Smooth muscle cell (in vitro differentiated cells): ENCODE measurements around the gene DRICH1. TPM values are rescaled to one million over a fixed set of nuclear protein-coding genes. Genes with fewer than 3 reads are reported as not detected.

Experiments
- DNase-seq: peaks from one replicate; lab custom pipeline; 2025; ENCODE audit not compliant: unreplicated experiment; lab: John Stamatoyannopoulos, UW
- H2AFZ ChIP-seq: fragments of 200-600 bp; sonication (generic); 2 replicates; pipeline ENCODE4 v1.6.0; 2016; ENCODE audit warnings: antibody characterized with exemption, low read depth, mild to moderate bottlenecking
- H3F3A ChIP-seq: fragments of 200-600 bp; sonication (generic); 2 replicates; pipeline ENCODE4 v1.6.0; 2017; ENCODE audit warnings: antibody characterized with exemption, low read depth
- H3K27ac ChIP-seq: fragments of 200-600 bp; sonication (generic); 2 replicates; pipeline ENCODE4 v1.5.1; 2016; ENCODE audit warnings: low read depth, mild to moderate bottlenecking
- H3K27me3 ChIP-seq: fragments of 200-600 bp; sonication (generic); 2 replicates; pipeline ENCODE4 v1.6.1; 2016; ENCODE audit warnings: low read depth, mild to moderate bottlenecking
- H3K36me3 ChIP-seq: fragments of 200-600 bp; sonication (generic); 2 replicates; pipeline ENCODE4 v1.5.1; 2016; ENCODE audit warnings: low read depth
- H3K4me1 ChIP-seq: fragments of 200-600 bp; sonication (generic); 2 replicates; pipeline ENCODE4 v1.5.1; 2016; ENCODE audit warnings: low read depth
- H3K4me2 ChIP-seq: fragments of 200-600 bp; sonication (generic); 2 replicates; pipeline ENCODE4 v1.6.0; 2016; ENCODE audit warnings: mild to moderate bottlenecking
- H3K4me3 ChIP-seq: fragments of 200-600 bp; sonication (generic); 2 replicates; pipeline ENCODE4 v1.5.1; 2016; ENCODE audit warnings: mild to moderate bottlenecking
- H3K79me2 ChIP-seq: fragments of 200-600 bp; sonication (generic); 2 replicates; pipeline ENCODE4 v1.6.0; 2016; ENCODE audit warnings: low read depth, mild to moderate bottlenecking
- H3K9ac ChIP-seq: fragments of 200-600 bp; sonication (generic); 2 replicates; pipeline ENCODE4 v1.6.0; 2016; ENCODE audit warnings: low read depth
- H3K9me3 ChIP-seq: fragments of 200-600 bp; sonication (generic); replicated peaks from 2 replicates; pipeline ENCODE4 v1.5.1; 2016; ENCODE audit warnings: low read depth
- H4K20me1 ChIP-seq: fragments of 200-600 bp; sonication (generic); 2 replicates; pipeline ENCODE4 v1.6.0; 2016; ENCODE audit warnings: low read depth
- WGBS: methylation state at CpG from one replicate; pipeline ENCODE4 v1.1.7; 2016; ENCODE audit warnings: low lambda C conversion rate; 5-methylcytosine and 5-hydroxymethylcytosine counted together
- polyA plus RNA-seq: library from polyadenylated mRNA; unstranded; fragments of >200 nt; fragmentation: Nextera tagmentation; extraction: Ambion mirVana; gene quantifications from 2 replicates; pipeline ENCODE4 v1.2.1, GENCODE V29; 2016
- total RNA-seq: library from RNA; depleted of rRNA; stranded (reverse); fragments of >200 nt; gene quantifications from 2 replicates; pipeline ENCODE4 v1.2.3, GENCODE V29; 2014
- TF ChIP-seq, protein P1 (sequence below): fragments of 200-600 bp; sonication (generic); IDR thresholded peaks from 2 replicates; pipeline ENCODE4 v1.5.1; 2017; ENCODE audit warnings: borderline replicate concordance, mild to moderate bottlenecking, antibody characterized with exemption; ENCODE audit not compliant: insufficient read depth, poor library complexity, severe bottlenecking

DRICH1 gene, protein sequence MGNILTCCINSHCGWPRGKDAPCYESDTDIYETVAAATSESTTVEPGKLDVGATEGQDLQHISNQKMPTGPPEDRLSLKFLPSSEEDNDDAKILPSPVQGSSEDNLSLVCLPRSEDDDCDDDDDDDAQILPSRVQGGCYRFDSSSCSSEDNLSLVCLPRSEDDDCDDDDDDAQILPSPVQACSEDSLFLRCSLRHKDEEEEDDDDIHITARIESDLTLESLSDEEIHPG
- total RNA-seq (not detected in 2 replicates), polyA plus RNA-seq (not detected in 2 replicates)

DNA sequence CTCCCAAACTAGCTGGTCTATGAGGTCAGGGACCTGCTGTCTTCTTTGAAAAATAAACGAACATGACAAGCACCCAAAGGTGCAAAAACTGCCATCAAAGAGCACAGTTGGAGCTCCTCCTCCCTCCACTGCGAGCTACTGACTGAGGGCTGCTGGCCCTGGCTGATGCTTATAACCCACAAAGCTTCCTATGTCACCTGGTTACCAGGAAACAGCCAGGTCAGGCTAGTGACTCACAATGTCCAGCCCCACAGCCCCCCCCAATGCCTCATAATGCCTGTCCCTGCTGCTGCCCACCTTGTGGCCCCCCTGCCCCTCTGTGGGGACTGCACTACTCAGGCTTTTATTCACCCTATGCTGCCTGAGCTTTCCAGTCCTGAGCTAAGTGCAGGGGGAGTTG is at the start of gene DRICH1:
Gene DRICH1, minus strand, starts transcription at position 144 of the 400 bp plus-strand sequence. CDS start 298 bp downstream, outside the sequence.
- WGBS = 62% methylated on average over 2 of the region's 2 CpGs
- Histone ChIP-seq H2AFZ (no peak within 1 kb of the TSS), H3K4me1 (no peaks in the 10 kb centered on the region), H3K27me3 (no peaks in the 10 kb centered on the region), H3K4me3 (no peak within 1 kb of the TSS), H3K27ac (no peak within 1 kb of the TSS), H3K4me2 (no peak within 1 kb of the TSS), H3F3A (no peaks in the 10 kb centered on the region), H3K9me3 (no peaks in the 10 kb centered on the region), H3K79me2 (no peaks in the 10 kb centered on the region), H3K9ac (no peak within 1 kb of the TSS), H4K20me1 (no peaks in the 10 kb centered on the region), H3K36me3 (no peaks in the 10 kb centered on the region)
- no peak for DNase-seq
- TF ChIP-seq, protein P1, sequence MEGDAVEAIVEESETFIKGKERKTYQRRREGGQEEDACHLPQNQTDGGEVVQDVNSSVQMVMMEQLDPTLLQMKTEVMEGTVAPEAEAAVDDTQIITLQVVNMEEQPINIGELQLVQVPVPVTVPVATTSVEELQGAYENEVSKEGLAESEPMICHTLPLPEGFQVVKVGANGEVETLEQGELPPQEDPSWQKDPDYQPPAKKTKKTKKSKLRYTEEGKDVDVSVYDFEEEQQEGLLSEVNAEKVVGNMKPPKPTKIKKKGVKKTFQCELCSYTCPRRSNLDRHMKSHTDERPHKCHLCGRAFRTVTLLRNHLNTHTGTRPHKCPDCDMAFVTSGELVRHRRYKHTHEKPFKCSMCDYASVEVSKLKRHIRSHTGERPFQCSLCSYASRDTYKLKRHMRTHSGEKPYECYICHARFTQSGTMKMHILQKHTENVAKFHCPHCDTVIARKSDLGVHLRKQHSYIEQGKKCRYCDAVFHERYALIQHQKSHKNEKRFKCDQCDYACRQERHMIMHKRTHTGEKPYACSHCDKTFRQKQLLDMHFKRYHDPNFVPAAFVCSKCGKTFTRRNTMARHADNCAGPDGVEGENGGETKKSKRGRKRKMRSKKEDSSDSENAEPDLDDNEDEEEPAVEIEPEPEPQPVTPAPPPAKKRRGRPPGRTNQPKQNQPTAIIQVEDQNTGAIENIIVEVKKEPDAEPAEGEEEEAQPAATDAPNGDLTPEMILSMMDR = no peak

GRCh38 chr22:23681026-23681809 is 49.1 kb upstream of the DRICH1 start:
- no peak overlapping the region for H3K27ac ChIP-seq
- H3K9ac ChIP-seq = no peak overlapping the region
- no peak for DNase-seq
- no peaks in the 10 kb centered on the region for H3K79me2 ChIP-seq
- no peak overlapping the region for H3K4me2 ChIP-seq
- H3K4me1 ChIP-seq = no peaks in the 10 kb centered on the region
- H4K20me1 ChIP-seq = no peaks in the 10 kb centered on the region
- no peak overlapping the region for H3K4me3 ChIP-seq
- no peaks in the 10 kb centered on the region for H3K36me3 ChIP-seq
- no peak overlapping the region for H2AFZ ChIP-seq
- TF ChIP-seq, protein P1 = no peak
- H3F3A ChIP-seq = no peaks in the 10 kb centered on the region
- no peaks in the 10 kb centered on the region for H3K9me3 ChIP-seq
- no peaks in the 10 kb centered on the region for H3K27me3 ChIP-seq
- over 99% methylated on average over 5 of the region's 5 CpGs for WGBS

- WGBS = 83% methylated on average over 6 of the region's 6 CpGs
Observed at GRCh38 chr22:23678133-23678532, 46.0 kb upstream of the DRICH1 start.

More at GRCh38 chr22:23678133-23678532, 46.0 kb upstream of the DRICH1 start:
- Histone ChIP-seq H3K4me2 (no peak overlapping the region), H2AFZ (no peak overlapping the region), H3K79me2 (no peaks in the 10 kb centered on the region), H4K20me1 (no peaks in the 10 kb centered on the region), H3K4me1 (no peaks in the 10 kb centered on the region), H3K4me3 (no peak overlapping the region), H3K27me3 (no peaks in the 10 kb centered on the region), H3F3A (no peaks in the 10 kb centered on the region), H3K27ac (no peak overlapping the region), H3K36me3 (no peaks in the 10 kb centered on the region), H3K9ac (no peak overlapping the region), H3K9me3 (no peaks in the 10 kb centered on the region)
- DNase-seq = no peak
- TF ChIP-seq, protein P1 = no peak
